Measurements from ENCODE around the gene SHC3. TPM values are rescaled to one million over a fixed set of nuclear protein-coding genes. Genes with fewer than 3 reads are reported as not detected.
A peak's percentile ranks its signal among the peaks of the same experiment; 100 is the strongest.

SHC3 gene
- total RNA-seq, 2 donors from 2014 or later = not detected

- no peaks in the 10 kb centered on the region for H3K9me3 Mint-ChIP-seq
- ATAC-seq (no peak), DNase-seq (ENCODE audit: low spot score) (no peak)
- no peak overlapping the region for H3K27ac Mint-ChIP-seq
- peaks cover 9 to 26% of the 10 kb centered on the region in 2 donors for H3K27me3 Mint-ChIP-seq
- H3K36me3 Mint-ChIP-seq = no peaks in the 10 kb centered on the region
- no peak overlapping the region for H3K4me3 Mint-ChIP-seq
- H3K4me1 Mint-ChIP-seq (ENCODE audit: low read depth in 2 of 2) = no peaks in the 10 kb centered on the region
Measured at GRCh38 chr9:89008055-89008743, 170.4 kb downstream of the SHC3 start.

GRCh38 chr9:89006996-89007967 is 171.3 kb downstream of the SHC3 start:
- Mint-ChIP-seq H3K36me3 (no peaks in the 10 kb centered on the region), H3K4me3 (no peak overlapping the region), H3K27ac (no peak overlapping the region), H3K9me3 (no peaks in the 10 kb centered on the region), H3K27me3 (peaks cover 19 to 35% of the 10 kb centered on the region in 2 donors), H3K4me1 (ENCODE audit: low read depth in 2 of 2) (peaks cover 0 to under 1% of the 10 kb centered on the region in 2 donors)
- no peak for DNase-seq (ENCODE audit: low spot score)
- no peak for ATAC-seq

- Mint-ChIP-seq H3K9me3 (no peaks in the 10 kb centered on the region), H3K27me3 (peaks cover 27 to 44% of the 10 kb centered on the region in 2 donors), H3K27ac (no peak overlapping the region)
Measured at GRCh38 chr9:89006267-89006666, 172.4 kb downstream of the SHC3 start.

GRCh38 chr9:89005323-89005722 is 173.3 kb downstream of the SHC3 start:
- Mint-ChIP-seq H3K4me1 (ENCODE audit: low read depth in 2 of 2) (peaks cover 0 to 11% of the 10 kb centered on the region in 2 donors), H3K4me3 (no peak overlapping the region), H3K36me3 (no peaks in the 10 kb centered on the region), H3K27ac (no peak overlapping the region), H3K27me3 (peaks cover 27 to 44% of the 10 kb centered on the region in 2 donors), H3K9me3 (no peaks in the 10 kb centered on the region)
- DNase-seq (ENCODE audit: low spot score) = no peak
- ATAC-seq = no peak

More at GRCh38 chr9:89006267-89006666, 172.4 kb downstream of the SHC3 start:
- DNase-seq (ENCODE audit: low spot score) = no peak
- Mint-ChIP-seq H3K36me3 (no peaks in the 10 kb centered on the region), H3K4me3 (no peak overlapping the region), H3K4me1 (ENCODE audit: low read depth in 2 of 2) (peaks cover 0 to 7% of the 10 kb centered on the region in 2 donors)
- ATAC-seq = no peak

GRCh38 chr9:89002987-89003386 is 175.6 kb downstream of the SHC3 start:
- no peak overlapping the region for H3K4me3 Mint-ChIP-seq
- H3K27me3 Mint-ChIP-seq = peaks cover 27 to 44% of the 10 kb centered on the region in 2 donors
- no peaks in the 10 kb centered on the region for H3K36me3 Mint-ChIP-seq
- DNase-seq (ENCODE audit: low spot score) (no peak), ATAC-seq (no peak)
- peaks cover 0 to 11% of the 10 kb centered on the region in 2 donors for H3K4me1 Mint-ChIP-seq (ENCODE audit: low read depth in 2 of 2)
- H3K9me3 Mint-ChIP-seq = no peaks in the 10 kb centered on the region
- H3K27ac Mint-ChIP-seq = no peak overlapping the region

- H3K27ac Mint-ChIP-seq = no peak overlapping the region
- peaks cover 24 to 35% of the 10 kb centered on the region in 2 donors for H3K27me3 Mint-ChIP-seq
- H3K36me3 Mint-ChIP-seq = no peaks in the 10 kb centered on the region
- no peak for DNase-seq (ENCODE audit: low spot score)
- H3K4me3 Mint-ChIP-seq = no peak overlapping the region
- H3K9me3 Mint-ChIP-seq = no peaks in the 10 kb centered on the region
- ATAC-seq = no peak
- peaks cover 0 to 11% of the 10 kb centered on the region in 2 donors for H3K4me1 Mint-ChIP-seq (ENCODE audit: low read depth in 2 of 2)
Measured at GRCh38 chr9:89001917-89002540, 176.6 kb downstream of the SHC3 start.

- Mint-ChIP-seq H3K4me1 (ENCODE audit: low read depth in 2 of 2) (peaks cover 0 to 11% of the 10 kb centered on the region in 2 donors), H3K27ac (no peak overlapping the region), H3K36me3 (no peaks in the 10 kb centered on the region), H3K9me3 (no peaks in the 10 kb centered on the region), H3K27me3 (peaks cover 24 to 33% of the 10 kb centered on the region in 2 donors), H3K4me3 (no peak overlapping the region)
- peak in 1 of 2 donors; percentile 61 for ATAC-seq
- DNase-seq (ENCODE audit: low spot score) = no peak
Measured at GRCh38 chr9:89000973-89001916, 177.4 kb downstream of the SHC3 start.

GRCh38 chr9:89000371-89000781 is 178.2 kb downstream of the SHC3 start:
- no peak overlapping the region for H3K27ac Mint-ChIP-seq
- ATAC-seq (no peak), DNase-seq (ENCODE audit: low spot score) (no peak)
- no peak overlapping the region for H3K4me3 Mint-ChIP-seq
- H3K4me1 Mint-ChIP-seq (ENCODE audit: low read depth in 2 of 2) = peaks cover 0 to 11% of the 10 kb centered on the region in 2 donors
- H3K9me3 Mint-ChIP-seq = no peaks in the 10 kb centered on the region
- no peaks in the 10 kb centered on the region for H3K36me3 Mint-ChIP-seq
- peaks cover 22 to 28% of the 10 kb centered on the region in 2 donors for H3K27me3 Mint-ChIP-seq

GRCh38 chr9:88998911-88999310 is 179.7 kb downstream of the SHC3 start:
- Mint-ChIP-seq H3K27ac (no peak overlapping the region), H3K36me3 (no peaks in the 10 kb centered on the region), H3K9me3 (no peaks in the 10 kb centered on the region), H3K4me1 (ENCODE audit: low read depth in 2 of 2) (peaks cover 0 to 11% of the 10 kb centered on the region in 2 donors), H3K27me3 (peaks cover 30 to 39% of the 10 kb centered on the region in 2 donors), H3K4me3 (no peak overlapping the region)
- no peak for DNase-seq (ENCODE audit: low spot score)
- ATAC-seq = peak in 1 of 2 donors; percentile 12

GRCh38 chr9:88998503-88998902 is 180.1 kb downstream of the SHC3 start:
- Mint-ChIP-seq H3K4me1 (ENCODE audit: low read depth in 2 of 2) (peaks cover 0 to 11% of the 10 kb centered on the region in 2 donors), H3K36me3 (no peaks in the 10 kb centered on the region), H3K27me3 (peaks cover 34 to 38% of the 10 kb centered on the region in 2 donors), H3K9me3 (no peaks in the 10 kb centered on the region), H3K27ac (no peak overlapping the region), H3K4me3 (no peak overlapping the region)
- no peak for DNase-seq (ENCODE audit: low spot score)
- ATAC-seq = no peak

- peaks cover 32 to 36% of the 10 kb centered on the region in 2 donors for H3K27me3 Mint-ChIP-seq
- H3K36me3 Mint-ChIP-seq = no peaks in the 10 kb centered on the region
- no peak overlapping the region for H3K4me3 Mint-ChIP-seq
- no peak overlapping the region for H3K27ac Mint-ChIP-seq
- ATAC-seq = peak in 1 of 2 donors; percentile 29
- no peak for DNase-seq (ENCODE audit: low spot score)
- no peaks in the 10 kb centered on the region for H3K9me3 Mint-ChIP-seq
- peaks cover 0 to 11% of the 10 kb centered on the region in 2 donors for H3K4me1 Mint-ChIP-seq (ENCODE audit: low read depth in 2 of 2)
Measured at GRCh38 chr9:88997646-88998045, 181.0 kb downstream of the SHC3 start.

- no peak for DNase-seq (ENCODE audit: low spot score)
- ATAC-seq = no peak
- Mint-ChIP-seq H3K4me1 (ENCODE audit: low read depth in 2 of 2) (peaks cover 0 to 7% of the 10 kb centered on the region in 2 donors), H3K27me3 (peaks cover 31 to 36% of the 10 kb centered on the region in 2 donors), H3K27ac (no peak overlapping the region), H3K36me3 (no peaks in the 10 kb centered on the region), H3K9me3 (no peaks in the 10 kb centered on the region), H3K4me3 (no peak overlapping the region)
Measured at GRCh38 chr9:88996921-88997235, 181.7 kb downstream of the SHC3 start.
